Sigmoid colon (tissue), 4 donors: ENCODE results near the gene DNAJA3.

Experiments
- EP300 ChIP-seq, 4 donors: sonication (generic); formaldehyde crosslinking; IDR thresholded peaks; one replicate each; pipeline ENCODE4 v1.6.1; 2017; ENCODE audit warnings: antibody characterized with exemption in 4 of 4
- POLR2A ChIP-seq, 2 donors: fragments of 450-650 bp; IDR thresholded peaks; one replicate each; pipeline ENCODE4 v1.6.1; 2016; ENCODE audit warnings: antibody characterized with exemption in 2 of 2, mild to moderate bottlenecking in 2 of 2, moderate library complexity in 2 of 2
- POLR2AphosphoS5 ChIP-seq, 4 donors: sonication (generic); formaldehyde crosslinking; IDR thresholded peaks; one replicate each; pipeline ENCODE4 v1.6.1; 2017; ENCODE audit warnings: antibody characterized with exemption in 4 of 4
- TF ChIP-seq, protein P1 (sequence below), 4 experiments: fragments of 450-650 bp in 3 of 4; fragments of 200-600 bp in 1 of 4; IDR thresholded peaks; one replicate each; pipeline ENCODE4 v1.5.1; 2016 to 2019; ENCODE audit warnings: antibody characterized with exemption in 4 of 4, mild to moderate bottlenecking in 3 of 4, moderate library complexity in 2 of 4

DNA sequence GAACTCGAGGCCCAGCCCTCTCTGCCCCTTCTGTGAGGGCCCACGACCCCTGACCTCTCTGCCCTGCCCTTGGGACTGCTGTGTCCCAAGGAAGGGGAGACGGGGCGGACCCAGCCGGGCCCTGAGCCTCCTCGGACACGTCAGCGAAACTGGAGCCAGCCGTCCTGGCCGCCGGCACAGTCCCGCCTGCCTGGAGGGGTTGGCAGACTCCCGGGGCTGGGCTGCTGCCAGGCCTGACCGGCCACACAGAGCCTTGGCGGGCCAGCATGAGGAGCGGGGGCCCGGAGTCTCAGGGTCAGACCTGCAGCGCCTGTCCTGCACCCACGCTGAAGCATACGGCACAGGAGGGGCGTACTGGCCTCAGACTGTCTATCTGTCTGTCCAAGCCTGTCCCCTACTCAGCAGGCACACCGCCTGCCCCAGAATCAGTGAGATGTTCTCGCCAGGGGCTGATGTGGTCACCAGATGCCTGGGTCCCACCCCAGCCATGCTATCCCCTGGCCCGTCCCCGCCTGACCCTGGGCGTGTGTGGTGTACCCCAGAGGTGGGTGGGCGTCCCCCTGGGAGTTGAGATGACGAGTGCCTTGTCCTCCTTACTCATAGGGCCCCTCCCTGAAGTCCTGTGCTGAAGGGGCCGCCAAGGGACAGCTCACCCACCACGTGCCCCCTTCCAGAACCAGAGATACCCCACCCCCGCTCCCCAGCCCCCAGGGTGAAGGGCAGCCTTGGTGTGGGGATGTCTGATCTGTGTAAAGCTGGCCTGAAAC, 49.4 kb upstream of the DNAJA3 start:
- TF ChIP-seq POLR2A (IDR thresholded peaks at IDR 0.05): no peak
- peak in 3 of 4 donors; percentile 27 to 49 (median 39) for TF ChIP-seq POLR2AphosphoS5 (IDR thresholded peaks at IDR 0.05)
- TF ChIP-seq, protein P1, sequence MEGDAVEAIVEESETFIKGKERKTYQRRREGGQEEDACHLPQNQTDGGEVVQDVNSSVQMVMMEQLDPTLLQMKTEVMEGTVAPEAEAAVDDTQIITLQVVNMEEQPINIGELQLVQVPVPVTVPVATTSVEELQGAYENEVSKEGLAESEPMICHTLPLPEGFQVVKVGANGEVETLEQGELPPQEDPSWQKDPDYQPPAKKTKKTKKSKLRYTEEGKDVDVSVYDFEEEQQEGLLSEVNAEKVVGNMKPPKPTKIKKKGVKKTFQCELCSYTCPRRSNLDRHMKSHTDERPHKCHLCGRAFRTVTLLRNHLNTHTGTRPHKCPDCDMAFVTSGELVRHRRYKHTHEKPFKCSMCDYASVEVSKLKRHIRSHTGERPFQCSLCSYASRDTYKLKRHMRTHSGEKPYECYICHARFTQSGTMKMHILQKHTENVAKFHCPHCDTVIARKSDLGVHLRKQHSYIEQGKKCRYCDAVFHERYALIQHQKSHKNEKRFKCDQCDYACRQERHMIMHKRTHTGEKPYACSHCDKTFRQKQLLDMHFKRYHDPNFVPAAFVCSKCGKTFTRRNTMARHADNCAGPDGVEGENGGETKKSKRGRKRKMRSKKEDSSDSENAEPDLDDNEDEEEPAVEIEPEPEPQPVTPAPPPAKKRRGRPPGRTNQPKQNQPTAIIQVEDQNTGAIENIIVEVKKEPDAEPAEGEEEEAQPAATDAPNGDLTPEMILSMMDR (IDR thresholded peaks at IDR 0.05): no peak
- TF ChIP-seq EP300 (IDR thresholded peaks at IDR 0.05): no peak
